ENCODE data around the gene CSF3. TPM values are rescaled to one million over a fixed set of nuclear protein-coding genes. Genes with fewer than 3 reads are reported as not detected.
A peak's percentile ranks its signal among the peaks of the same experiment; 100 is the strongest.

CSF3 gene
- total and polyA plus RNA-seq, 2 of the 13 experiments (the other 11 are each of a cell fraction or from before 2014, with no cell fraction given), result 0.09 TPM; not detected in 1

GRCh38 chr17:40026816-40027613 is 11.8 kb downstream of the CSF3 start (continued):
- TF ChIP-seq SP1 (IDR thresholded peaks at IDR 0.05) (no peak), SP1 (CRISPR knock-in tag; IDR thresholded peaks at IDR 0.05) (no peak), RXRA (CRISPR knock-in tag; IDR thresholded peaks at IDR 0.05) (peak; percentile 40; the same call in 1 of the 2 replicates), KLF16 (CRISPR knock-in tag; IDR thresholded peaks at IDR 0.05) (no peak), RORA (CRISPR knock-in tag; IDR thresholded peaks at IDR 0.05) (no peak), PAWR (CRISPR knock-in tag; IDR thresholded peaks at IDR 0.05; ENCODE audit: borderline replicate concordance) (no peak), MIER2 (CRISPR knock-in tag; IDR thresholded peaks at IDR 0.05) (no peak), ZXDC (CRISPR knock-in tag; IDR thresholded peaks at IDR 0.05) (no peak), ELK4 (CRISPR knock-in tag; IDR thresholded peaks at IDR 0.05; ENCODE audit: borderline replicate concordance) (no peak), ZNF776 (CRISPR knock-in tag; IDR thresholded peaks at IDR 0.05) (peak; percentile 40; the same call in 1 of the 2 replicates), ZSCAN30 (CRISPR knock-in tag; IDR thresholded peaks at IDR 0.05) (no peak), RCOR2 (CRISPR knock-in tag; IDR thresholded peaks at IDR 0.05) (no peak), CEBPG (CRISPR knock-in tag; IDR thresholded peaks at IDR 0.05) (no peak), ZNF580 (CRISPR knock-in tag; IDR thresholded peaks at IDR 0.05; ENCODE audit: borderline replicate concordance, low read depth) (peak; percentile 57; the same call in 1 of the 2 replicates), ZNF382 (CRISPR knock-in tag; IDR thresholded peaks at IDR 0.05; ENCODE audit: borderline replicate concordance) (no peak), BRD4 (CRISPR knock-in tag; IDR thresholded peaks at IDR 0.05) (no peak), KIAA2018 (CRISPR knock-in tag; IDR thresholded peaks at IDR 0.05; ENCODE audit: borderline replicate concordance) (no peak), ZC3H4 (CRISPR knock-in tag; IDR thresholded peaks at IDR 0.05; ENCODE audit: borderline replicate concordance) (no peak)

All from HepG2 (cell line).